ENCODE data around the gene RBBP8. TPM values are rescaled to one million over a fixed set of nuclear protein-coding genes. Genes with fewer than 3 reads are reported as not detected.

Gene RBBP8
- total and polyA plus RNA-seq, 12 donors, result 8.0 to 34.7 (median 15.4) TPM

DNA sequence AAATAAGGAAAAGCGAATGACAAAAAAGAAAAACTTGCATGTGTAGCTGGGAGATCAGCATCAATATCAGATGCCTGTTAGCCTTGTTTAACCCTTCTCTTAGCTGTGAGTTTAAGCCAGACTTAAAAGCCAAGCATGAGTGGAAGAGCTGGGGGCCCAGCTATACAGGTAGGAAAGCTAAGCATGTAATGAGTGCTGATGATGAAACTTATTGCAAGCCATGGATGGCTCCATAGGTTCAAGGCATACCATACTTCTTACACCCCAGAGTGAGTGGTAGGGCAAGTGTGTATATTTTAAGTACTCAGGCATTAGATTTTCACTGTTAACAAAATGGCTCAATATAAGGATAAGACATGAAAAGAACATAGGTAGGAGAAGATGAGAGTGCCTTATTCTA is 28.0 kb downstream of the RBBP8 start:
- no peak for DNase-seq
- intact Hi-C loops (cut with DNase I), result no loop called here
- 97 to 100% (median 98%) methylated on average over 1 of the region's 1 CpG for WGBS, 4 donors
- TF ChIP-seq CTCF (IDR thresholded peaks at IDR 0.05) (no peak), POLR2A (IDR thresholded peaks at IDR 0.05) (no peak)
- no peaks in the 10 kb centered on the region for H3K27me3 ChIP-seq
- H3K9me3 ChIP-seq (replicated peaks in 1 of 3), result no peaks in the 10 kb centered on the region
- no peak overlapping the region for H3K27ac ChIP-seq
- no peaks in the 10 kb centered on the region for H3K4me1 ChIP-seq (replicated peaks in 1 of 2)
- H3K4me3 ChIP-seq, result no peak overlapping the region
- H3K36me3 ChIP-seq (replicated peaks in 1 of 2), result no peaks in the 10 kb centered on the region

- Histone ChIP-seq H3K9me3 (replicated peaks in 1 of 3) (no peaks in the 10 kb centered on the region), H3K27me3 (no peaks in the 10 kb centered on the region)
- DNase-seq, result no peak
Measured at GRCh38 chr18:22962004-22962403, 28.9 kb downstream of the RBBP8 start.

DNA sequence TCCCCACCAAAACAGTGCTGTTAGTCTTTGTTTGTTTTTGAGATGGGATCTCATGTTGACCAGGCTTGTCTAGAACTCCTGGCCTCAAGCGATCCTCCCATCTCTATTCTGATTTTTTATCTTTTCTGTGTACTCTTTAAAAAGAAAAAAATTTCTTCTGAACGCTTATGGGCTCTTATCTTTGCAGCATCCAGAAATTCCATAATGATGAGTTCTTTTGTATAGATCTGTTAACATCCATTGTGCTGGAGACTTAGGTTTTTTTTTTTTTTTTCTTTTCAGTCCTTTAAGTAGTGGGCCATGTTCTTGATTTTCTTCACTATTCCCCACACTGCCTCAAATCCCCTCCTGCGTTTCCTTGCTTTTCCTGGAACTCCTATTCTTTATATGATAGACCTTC is 31.0 kb downstream of the RBBP8 start:
- Histone ChIP-seq H3K9me3 (replicated peaks in 1 of 3) (no peaks in the 10 kb centered on the region), H3K4me1 (replicated peaks in 1 of 2) (no peaks in the 10 kb centered on the region), H3K36me3 (replicated peaks in 1 of 2) (no peaks in the 10 kb centered on the region), H3K27ac (no peak overlapping the region), H3K4me3 (no peak overlapping the region), H3K27me3 (no peaks in the 10 kb centered on the region)
- 95 to 98% (median 96%) methylated on average over 3 of the region's 3 CpGs for WGBS, 4 donors
- TF ChIP-seq CTCF (IDR thresholded peaks at IDR 0.05) (no peak), POLR2A (IDR thresholded peaks at IDR 0.05) (no peak)
- intact Hi-C loops (cut with DNase I), result no loop called here
- no peak for DNase-seq

More at GRCh38 chr18:22962004-22962403, 28.9 kb downstream of the RBBP8 start:
- H3K27ac ChIP-seq, result no peak overlapping the region
- H3K36me3 ChIP-seq (replicated peaks in 1 of 2), result no peaks in the 10 kb centered on the region
- no peaks in the 10 kb centered on the region for H3K4me1 ChIP-seq (replicated peaks in 1 of 2)
- TF ChIP-seq POLR2A (IDR thresholded peaks at IDR 0.05), result no peak
- TF ChIP-seq CTCF (IDR thresholded peaks at IDR 0.05), result no peak
- intact Hi-C loops (cut with DNase I), result no loop called here
- H3K4me3 ChIP-seq, result no peak overlapping the region

GRCh38 chr18:22964722-22965121 is 31.6 kb downstream of the RBBP8 start:
- H3K36me3 ChIP-seq (replicated peaks in 1 of 2), result no peaks in the 10 kb centered on the region
- no peaks in the 10 kb centered on the region for H3K27me3 ChIP-seq
- H3K27ac ChIP-seq, result no peak overlapping the region
- H3K4me1 ChIP-seq (replicated peaks in 1 of 2), result no peaks in the 10 kb centered on the region
- intact Hi-C loops (cut with DNase I), result no loop called here
- H3K9me3 ChIP-seq (replicated peaks in 1 of 3), result no peaks in the 10 kb centered on the region
- no peak overlapping the region for H3K4me3 ChIP-seq
- DNase-seq, result no peak
- TF ChIP-seq POLR2A (IDR thresholded peaks at IDR 0.05) (no peak), CTCF (IDR thresholded peaks at IDR 0.05) (no peak)

All from adrenal gland (tissue), 12 donors.